GDM1 (cell line): ENCODE results near the gene MGAT4B.

Experiments
- DNase-seq: peaks from one replicate; lab custom pipeline; 2025; lab: John Stamatoyannopoulos, UW

The MGAT4B gene

DNA sequence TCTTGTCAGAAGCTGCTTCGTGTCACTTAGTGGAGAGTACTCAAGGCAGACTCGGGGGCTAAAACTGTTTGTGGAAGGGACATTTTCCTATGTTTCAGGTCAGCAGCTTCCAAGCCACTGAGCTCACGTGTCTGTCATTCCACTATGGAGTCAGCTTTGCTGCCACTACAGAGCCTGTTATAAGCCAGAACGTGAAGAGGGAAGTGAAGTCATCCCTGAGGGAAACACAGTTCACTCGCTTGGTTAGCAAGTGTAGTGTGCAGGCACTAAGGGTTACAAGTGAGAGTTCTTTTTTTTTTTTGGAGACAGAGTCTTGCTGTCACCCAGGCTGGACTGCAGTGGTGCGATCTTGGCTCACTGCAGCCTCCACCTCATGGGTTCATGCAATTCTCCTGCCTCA, 37.4 kb downstream of the MGAT4B start:
- DNase-seq = no peak

DNA sequence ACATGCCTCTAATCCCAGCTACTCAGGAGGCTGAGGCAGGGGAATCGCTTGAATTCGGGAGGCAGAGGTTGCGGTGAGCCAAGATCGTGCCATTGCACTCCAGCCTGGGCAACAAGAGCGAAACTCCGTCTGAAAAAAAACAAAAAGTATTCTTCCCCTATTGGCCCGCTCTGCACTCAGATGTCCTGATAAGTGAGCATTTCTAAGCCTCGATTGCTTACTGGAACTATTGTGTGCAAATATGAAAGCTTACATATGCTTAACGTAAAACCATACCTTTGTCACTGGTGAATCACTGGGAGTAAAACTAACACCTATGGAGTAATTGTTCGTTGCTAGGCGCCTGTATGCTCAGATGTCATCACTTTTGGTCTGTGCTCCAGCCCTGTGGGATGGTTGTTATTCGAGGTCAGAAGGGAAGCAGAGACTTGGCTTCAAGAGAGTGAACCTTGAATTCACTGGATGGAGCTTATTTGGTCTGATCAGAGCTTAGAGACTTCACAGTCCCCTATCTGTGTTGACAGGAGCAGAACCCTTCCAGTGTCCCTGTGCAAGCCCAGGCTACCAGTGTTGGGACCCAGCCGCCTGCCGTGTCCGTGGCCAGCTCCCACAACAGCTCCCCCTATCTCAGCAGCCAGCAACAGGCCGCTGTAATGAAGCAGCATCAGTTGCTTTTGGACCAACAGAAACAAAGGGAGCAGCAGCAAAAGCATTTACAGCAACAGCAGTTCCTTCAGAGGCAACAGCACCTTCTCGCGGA, 38.2 kb downstream of the MGAT4B start:
- no peak for DNase-seq

DNA sequence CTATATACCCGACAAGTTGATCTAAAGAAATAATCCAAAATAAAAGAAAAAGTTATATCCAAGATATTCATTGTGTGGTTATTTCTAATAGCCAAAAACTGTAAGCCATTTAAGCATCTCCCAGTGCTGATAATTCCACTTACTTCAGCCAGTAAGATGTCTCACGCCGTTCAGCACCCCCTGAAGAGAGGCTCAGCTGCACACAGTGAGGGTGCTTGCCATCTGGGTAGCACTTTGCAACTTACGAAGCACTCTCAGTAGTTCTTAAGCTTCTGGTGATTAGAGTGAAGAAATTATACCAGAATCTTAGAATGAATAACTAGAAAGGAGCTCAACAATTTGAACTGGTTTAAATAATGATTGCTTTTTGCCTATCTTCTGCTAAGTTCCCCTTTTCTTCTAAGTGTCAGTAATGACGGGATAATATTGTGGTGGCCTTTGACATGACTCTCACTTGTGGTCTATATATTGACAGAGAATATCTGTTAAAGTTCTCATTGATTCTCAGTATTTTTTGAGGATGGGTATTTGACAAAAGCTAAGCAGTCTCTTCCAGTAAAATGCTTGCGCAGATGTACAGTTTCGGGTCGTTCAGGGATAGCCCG, 39.1 kb downstream of the MGAT4B start:
- DNase-seq = no peak

DNA sequence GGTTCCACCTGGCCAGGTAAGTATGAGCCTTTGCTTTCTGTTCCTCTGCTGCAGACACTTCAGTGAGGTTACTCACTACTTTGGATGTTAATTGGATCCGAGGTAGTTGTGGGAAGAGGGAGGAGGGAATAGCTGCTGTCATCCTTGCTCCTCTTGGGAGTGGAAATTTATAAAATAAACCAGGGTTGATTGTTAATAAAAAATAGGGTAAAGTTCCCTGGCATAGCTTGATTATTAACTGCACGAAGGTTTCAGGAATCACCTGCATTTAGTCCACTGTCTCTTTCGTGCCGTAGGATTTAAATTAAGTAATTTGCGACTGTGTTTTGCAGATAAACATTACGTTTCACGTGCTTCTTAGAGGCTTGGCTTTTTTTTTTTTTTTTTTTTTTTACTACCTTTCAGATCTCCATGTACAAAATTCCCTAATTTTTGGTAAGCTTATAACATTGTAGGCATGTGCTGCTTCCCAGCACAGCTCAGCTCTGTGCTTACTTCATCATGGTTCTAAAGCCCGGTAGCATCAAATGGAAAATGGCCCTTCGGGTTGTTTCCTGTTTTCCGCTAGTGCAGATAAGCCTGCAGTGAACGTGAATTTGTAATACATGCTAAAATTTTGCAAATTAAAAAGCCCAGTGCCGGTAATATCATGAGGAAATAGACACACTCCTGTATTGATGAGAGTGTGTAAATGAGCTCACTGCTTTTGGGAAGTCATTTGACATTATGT, 39.8 kb downstream of the MGAT4B start:
- DNase-seq = no peak

DNA sequence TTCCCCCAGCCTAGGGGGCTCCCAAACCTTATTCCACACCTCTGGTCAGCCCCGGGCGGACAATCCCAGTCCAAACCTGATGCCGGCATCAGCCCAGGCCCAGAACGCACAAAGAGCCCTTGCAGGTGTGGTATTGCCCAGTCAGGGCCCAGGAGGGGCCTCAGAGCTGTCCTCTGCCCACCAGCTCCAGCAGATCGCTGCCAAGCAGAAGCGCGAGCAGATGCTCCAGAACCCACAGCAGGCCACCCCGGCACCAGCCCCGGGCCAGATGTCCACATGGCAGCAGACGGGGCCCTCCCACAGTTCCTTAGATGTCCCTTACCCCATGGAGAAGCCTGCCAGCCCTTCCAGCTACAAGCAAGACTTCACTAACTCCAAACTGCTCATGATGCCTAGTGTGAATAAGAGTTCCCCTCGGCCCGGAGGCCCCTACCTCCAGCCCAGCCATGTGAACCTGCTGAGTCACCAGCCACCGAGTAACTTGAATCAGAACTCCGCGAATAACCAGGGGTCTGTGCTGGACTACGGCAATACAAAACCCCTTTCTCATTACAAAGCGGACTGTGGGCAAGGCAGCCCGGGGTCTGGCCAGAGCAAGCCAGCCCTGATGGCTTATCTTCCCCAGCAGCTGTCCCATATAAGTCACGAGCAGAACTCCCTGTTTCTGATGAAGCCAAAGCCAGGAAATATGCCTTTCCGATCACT, 40.5 kb downstream of the MGAT4B start:
- peak; percentile 38 for DNase-seq

DNA sequence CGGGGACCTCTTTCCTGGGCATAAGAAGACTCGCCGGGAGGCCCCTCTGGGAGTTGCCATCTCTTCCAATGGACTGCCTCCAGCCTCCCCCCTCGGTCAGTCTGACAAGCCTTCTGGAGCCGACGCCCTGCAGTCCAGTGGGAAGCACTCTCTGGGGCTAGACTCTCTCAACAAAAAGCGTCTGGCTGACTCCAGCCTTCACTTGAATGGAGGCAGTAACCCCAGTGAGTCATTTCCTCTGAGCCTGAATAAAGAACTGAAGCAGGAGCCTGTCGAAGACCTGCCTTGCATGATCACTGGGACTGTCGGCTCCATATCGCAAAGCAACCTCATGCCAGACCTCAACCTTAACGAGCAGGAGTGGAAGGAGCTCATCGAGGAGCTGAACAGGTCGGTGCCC, 41.3 kb downstream of the MGAT4B start:
- DNase-seq = no peak

DNA sequence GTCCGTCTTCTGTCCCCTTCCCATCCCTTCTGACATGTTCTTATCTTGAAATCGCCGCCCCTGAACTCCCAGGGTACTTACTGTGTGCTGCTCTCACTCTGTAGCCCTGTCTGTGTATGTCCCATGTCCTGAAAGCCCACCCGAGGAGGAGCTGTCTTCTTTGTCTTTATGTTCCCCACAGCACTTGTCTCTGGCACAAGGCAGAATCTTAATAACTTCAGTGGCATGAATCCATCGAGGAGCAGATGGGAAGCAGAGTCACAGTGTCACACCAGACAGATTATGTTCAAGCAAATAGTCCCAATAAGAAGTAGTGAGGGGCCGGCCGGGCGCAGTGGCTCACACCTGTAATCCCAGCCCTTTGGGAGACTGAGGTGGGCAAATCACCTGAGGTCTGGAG, 42.6 kb downstream of the MGAT4B start:
- no peak for DNase-seq

DNA sequence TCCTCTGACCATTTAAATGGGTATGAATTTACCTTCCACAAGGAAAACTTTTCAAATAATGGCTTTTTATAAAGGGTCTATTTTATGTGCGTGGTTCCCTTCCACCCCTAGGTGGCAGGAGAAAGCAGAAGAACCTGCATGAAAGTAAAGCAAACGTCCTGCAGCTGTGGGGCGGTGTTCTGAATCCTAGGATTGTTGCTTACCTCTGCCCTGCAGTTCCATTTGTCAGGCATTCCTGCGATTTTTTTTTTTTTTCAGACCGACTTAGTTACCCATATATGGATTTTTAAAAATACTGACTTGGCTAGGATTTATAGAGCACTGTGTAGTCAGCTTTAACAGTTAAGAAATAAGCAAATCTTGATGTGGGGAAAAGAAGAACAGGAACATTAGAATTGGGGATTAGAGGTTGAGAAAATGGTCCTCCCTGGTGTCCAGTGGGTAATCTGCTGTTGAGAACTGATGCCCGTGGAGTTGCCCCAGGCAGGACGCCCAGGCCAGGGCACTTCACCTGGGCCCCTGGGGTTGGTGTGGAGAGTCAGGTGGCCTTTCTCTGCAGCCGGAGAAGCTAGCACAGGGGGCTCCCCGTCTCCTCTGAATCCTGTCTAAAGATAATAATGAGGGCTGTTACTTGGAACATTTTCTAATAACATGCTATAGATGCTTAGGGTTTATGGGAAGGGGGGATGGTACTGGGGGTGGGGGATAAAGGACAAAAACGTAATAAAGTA, 43.3 kb downstream of the MGAT4B start:
- peak; percentile 37 for DNase-seq

DNA sequence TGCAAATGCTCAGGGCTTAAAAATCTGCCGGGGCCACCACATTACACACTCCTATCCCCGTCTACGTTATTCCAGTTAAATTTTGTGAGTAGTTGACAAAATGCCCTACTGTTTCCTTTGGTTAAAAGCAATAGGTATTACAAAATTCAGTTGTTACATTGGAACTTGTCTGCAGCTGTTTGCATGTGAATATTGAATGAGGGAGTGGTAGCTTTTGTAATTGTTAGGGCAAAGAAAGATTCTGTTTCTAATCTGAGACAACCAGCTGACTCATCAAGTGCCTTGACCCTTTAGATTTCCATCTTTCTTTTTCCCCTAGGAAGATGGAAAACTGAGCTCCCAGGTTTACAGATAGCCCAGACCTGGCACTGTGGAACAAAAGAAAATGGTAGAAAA, 43.9 kb downstream of the MGAT4B start:
- no peak for DNase-seq

DNA sequence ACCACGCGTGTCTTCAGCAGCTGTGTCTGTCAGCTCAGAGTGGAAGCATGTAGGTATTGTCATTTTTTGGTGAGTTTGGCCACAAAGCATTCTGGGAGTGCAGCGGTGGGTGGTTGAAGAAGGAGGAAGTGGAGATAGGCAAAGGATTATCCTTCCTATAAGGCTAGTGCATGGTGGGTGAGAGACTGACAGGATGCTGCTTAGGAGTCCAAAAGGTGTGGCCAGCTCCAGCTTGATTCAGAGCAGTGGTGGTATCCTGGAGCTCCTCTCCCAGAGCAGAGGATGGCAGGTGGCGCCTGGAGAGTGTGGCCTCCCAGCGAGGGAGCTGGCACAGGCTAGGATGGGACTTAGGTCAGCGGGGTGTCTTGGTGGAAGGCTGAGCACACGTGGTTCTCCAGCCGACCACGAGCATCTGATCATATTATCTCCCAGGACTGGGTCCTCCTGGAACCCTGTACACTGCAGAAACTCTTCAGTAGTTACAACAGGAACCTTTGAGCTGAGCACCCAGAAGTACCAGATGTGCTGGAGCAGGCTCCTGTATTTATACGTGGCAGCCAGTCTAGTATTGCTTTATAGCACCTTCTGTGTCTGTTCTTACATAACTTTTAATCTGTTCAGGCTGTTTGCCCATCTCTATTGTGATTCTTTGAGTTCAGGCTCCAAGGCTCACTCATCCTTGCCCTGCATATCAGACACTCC, 44.4 kb downstream of the MGAT4B start:
- DNase-seq = peak; percentile 13

DNA sequence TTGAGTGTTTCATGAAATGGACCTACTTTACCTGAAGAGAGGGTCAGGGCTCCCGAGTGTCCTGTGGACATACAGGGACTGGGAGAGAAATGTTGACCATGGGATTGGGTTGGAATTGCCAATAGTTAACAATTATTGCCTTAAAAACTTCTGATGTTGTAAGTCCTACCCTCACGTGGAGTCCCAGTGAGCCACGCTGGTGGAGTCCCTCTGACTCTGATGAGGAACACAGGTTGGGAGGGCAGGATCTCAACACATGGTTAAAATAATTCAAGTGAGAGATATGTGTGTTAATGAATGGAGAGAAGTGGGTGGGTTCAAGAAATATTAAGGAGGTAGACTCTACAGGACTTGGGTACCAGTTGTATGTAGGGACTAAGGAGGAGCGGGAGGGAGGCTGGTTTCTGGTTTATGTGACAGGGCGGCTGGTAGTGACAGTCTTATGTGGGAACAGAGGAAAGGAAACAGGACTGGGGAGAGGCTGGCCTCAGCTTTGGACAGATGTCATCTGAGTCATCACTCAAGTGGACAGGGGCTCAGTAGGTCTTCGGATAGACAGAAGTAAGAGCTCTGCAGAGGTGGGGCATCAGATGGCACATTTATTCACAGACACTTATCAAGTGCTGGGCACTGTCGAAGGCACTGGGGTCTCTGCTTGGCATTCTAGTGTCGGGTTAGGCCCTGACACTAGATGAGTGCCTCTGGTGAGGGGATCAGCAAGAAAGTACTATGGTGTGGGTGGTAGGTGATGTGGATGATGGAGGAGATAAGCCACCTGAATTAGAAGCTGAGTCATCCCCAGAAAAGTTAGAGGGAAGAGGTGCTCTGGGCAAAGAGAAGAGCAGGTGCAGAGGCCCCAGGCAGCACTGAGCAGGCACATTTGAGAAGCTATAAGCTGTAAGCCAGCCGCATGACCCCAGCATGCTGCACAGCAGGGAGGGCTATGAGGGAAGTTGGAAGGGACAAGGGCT, 46.8 kb downstream of the MGAT4B start:
- no peak for DNase-seq

DNA sequence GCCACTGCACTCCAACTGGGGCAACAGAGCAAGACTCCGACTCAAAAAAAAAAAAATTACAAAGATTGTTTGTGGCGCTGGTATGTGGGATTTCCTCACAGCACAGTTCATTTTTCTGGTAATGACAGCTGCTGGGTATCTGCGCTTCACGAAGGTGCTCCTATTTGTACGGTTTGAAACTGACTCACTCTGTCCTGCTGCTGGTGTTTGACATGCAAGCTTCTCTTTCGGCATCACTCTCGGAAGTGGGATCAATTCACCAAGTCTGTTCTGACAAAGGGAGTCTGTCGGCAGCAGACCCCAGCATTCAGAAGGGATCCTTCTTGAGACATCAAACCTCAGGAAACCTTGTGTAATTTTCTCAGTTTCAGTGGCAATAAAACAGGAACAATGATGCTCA, 47.7 kb downstream of the MGAT4B start:
- DNase-seq = no peak

DNA sequence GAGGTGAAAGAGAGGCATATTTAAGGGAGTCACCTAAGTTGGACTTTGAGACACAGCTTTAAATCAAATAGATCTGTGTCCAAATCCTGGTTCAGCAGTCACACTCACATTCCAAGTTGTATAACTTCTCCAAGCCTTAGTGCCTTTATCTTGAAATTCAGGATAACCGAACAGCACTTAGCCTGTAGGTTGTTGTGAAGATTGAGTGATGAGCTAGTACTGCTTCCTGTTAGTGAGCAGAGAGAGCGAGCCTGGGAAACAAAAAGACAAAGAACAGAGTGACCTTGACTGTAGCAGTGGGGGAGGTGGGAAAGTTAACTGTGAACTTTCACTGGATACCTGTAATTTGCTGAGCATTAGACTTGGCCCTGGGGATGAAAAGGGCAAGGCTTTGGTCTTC, 51.6 kb downstream of the MGAT4B start:
- no peak for DNase-seq

DNA sequence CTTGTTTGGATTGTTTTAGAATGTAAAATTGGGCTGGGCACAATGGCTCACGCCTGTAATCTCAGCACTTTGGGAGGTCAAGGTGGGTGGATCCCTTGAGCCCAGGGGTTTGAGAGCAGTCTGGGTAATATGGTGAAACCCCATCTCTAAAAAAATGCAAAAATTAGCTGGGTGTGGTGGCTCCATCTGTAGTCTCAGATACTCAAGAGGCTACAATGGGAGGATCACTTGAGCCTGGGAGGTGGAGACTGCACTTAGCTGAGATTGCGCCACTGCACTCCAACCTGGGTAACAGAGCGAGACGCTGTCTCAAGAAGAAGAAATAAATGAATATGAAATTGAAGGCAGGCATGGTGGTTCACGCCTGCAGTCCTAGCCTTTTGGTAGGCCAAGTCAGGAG, 52.7 kb downstream of the MGAT4B start:
- no peak for DNase-seq

DNA sequence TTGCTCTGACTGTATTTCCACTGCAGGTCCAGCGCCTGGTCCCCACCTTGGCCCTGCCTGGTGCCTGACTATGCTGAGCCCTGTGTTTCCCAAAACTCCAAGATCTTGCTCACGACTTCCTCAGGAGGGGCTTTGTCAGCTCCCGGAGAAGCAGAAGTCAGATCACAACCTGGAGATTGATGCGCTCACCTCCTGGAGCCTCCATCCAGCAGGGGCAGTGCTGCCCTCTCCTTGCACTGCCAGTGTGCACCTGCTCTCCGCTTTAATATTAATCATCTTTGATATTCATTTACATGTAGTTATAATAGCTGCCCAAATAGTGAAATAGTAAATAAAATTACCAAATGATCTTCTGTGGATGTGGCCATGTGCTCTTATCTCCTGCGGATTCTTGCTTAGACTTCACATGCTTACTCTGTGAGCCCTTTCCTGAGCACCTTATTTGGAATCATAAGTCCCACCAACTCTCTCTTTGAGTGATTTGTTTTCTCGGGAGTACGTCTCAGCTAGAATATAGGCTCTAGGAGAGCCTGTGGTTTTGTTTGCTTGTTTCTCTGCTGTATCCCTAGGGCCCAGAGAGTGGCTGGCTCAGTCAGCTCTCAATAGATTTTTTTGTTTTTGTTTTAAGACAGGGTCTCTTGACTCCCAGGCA, 56.7 kb downstream of the MGAT4B start:
- DNase-seq = no peak

DNA sequence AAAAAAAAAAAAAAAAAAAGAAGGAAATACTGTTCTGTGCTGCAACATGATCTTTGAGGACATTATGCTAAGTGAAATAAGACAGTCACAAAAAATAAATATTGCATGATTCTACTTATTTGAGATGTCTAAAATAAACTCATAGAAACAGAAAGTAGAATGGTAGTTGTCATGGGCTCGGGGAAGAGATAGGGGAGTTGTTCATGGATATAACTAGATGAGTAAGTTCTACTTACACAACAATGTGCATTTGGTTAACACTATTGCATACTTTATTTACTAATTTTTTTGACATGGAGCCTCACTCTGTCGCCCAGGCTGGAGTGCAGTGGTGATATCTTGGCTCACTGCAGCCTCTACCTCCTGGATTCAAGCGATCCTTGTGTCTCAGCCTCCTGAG, 58.9 kb downstream of the MGAT4B start:
- DNase-seq = no peak
